ENCODE measurements around the gene LACRT. TPM values are rescaled to one million over a fixed set of nuclear protein-coding genes. Genes with fewer than 3 reads are reported as not detected.

The LACRT gene
- total RNA-seq, 2 experiments from 2014 or later: not detected

GRCh38 chr12:54584128-54584527, 50.6 kb downstream of the LACRT start:
- Mint-ChIP-seq H3K4me3 (no peak overlapping the region), H3K9me3 (no peaks in the 10 kb centered on the region), H3K4me1 (ENCODE audit: low read depth) (peaks cover 16% of the 10 kb centered on the region), H3K27me3 (peaks cover 53% of the 10 kb centered on the region), H3K27ac (no peak overlapping the region), H3K36me3 (ENCODE audit: low read depth) (no peaks in the 10 kb centered on the region)
- ChIA-PET CTCF (no interaction called here), POLR2A (no interaction called here)
- H3K4me3 ChIP-seq (ENCODE audit: low read length): no peak overlapping the region
- H3K9me3 ChIP-seq (ENCODE audit: control insufficient read depth in 1 of 2, insufficient read depth in 1 of 2, low read length in 2 of 2): peaks cover 0 to 6% of the 10 kb centered on the region in 2 experiments
- intact Hi-C loops (cut with DNase I, micrococcal nuclease): no loop called here
- DNase-seq: no peak
- no peak overlapping the region for H3K27ac ChIP-seq (ENCODE audit: low read depth in 1 of 2, low read length in 2 of 2)
- ATAC-seq (ENCODE audit: poor library complexity): no peak
- no peaks in the 10 kb centered on the region for H3K36me3 ChIP-seq (ENCODE audit: insufficient read depth, low read length)
- peaks cover 30 to 53% of the 10 kb centered on the region in 2 experiments for H3K27me3 ChIP-seq (ENCODE audit: control insufficient read depth in 1 of 2, insufficient read depth in 2 of 2, low read length in 2 of 2)
- no peak for TF ChIP-seq CTCF (IDR thresholded peaks at IDR 0.05)
- peaks cover 17% of the 10 kb centered on the region for H3K4me1 ChIP-seq (ENCODE audit: insufficient read depth, low read length)

- POLR2A ChIA-PET: no interaction called here
- Histone ChIP-seq H3K4me1 (ENCODE audit: insufficient read depth, low read length) (peaks cover 14% of the 10 kb centered on the region), H3K36me3 (ENCODE audit: insufficient read depth, low read length) (no peaks in the 10 kb centered on the region), H3K9me3 (ENCODE audit: control insufficient read depth in 1 of 2, insufficient read depth in 1 of 2, low read length in 2 of 2) (peaks cover 0 to 6% of the 10 kb centered on the region in 2 experiments), H3K27me3 (ENCODE audit: control insufficient read depth in 1 of 2, insufficient read depth in 2 of 2, low read length in 2 of 2) (peaks cover 26 to 49% of the 10 kb centered on the region in 2 experiments), H3K27ac (ENCODE audit: low read depth in 1 of 2, low read length in 2 of 2) (no peak overlapping the region), H3K4me3 (ENCODE audit: low read length) (no peak overlapping the region)
- Mint-ChIP-seq H3K27me3 (peaks cover 49% of the 10 kb centered on the region), H3K9me3 (no peaks in the 10 kb centered on the region), H3K27ac (no peak overlapping the region), H3K4me3 (no peak overlapping the region), H3K36me3 (ENCODE audit: low read depth) (no peaks in the 10 kb centered on the region), H3K4me1 (ENCODE audit: low read depth) (peaks cover 12% of the 10 kb centered on the region)
- CTCF ChIA-PET: no interaction called here
- no peak for DNase-seq
- ATAC-seq (ENCODE audit: poor library complexity): no peak
- no peak for TF ChIP-seq CTCF (IDR thresholded peaks at IDR 0.05)
- intact Hi-C loops (cut with DNase I, micrococcal nuclease): no loop called here
Measured at GRCh38 chr12:54583726-54584125, 51.0 kb downstream of the LACRT start.

- H3K36me3 ChIP-seq (ENCODE audit: insufficient read depth, low read length): no peaks in the 10 kb centered on the region
Measured at GRCh38 chr12:54581412-54581811, 53.3 kb downstream of the LACRT start.

More at GRCh38 chr12:54581412-54581811, 53.3 kb downstream of the LACRT start:
- Mint-ChIP-seq H3K4me3 (no peak overlapping the region), H3K9me3 (no peaks in the 10 kb centered on the region), H3K4me1 (ENCODE audit: low read depth) (peaks cover 7% of the 10 kb centered on the region), H3K27ac (no peak overlapping the region), H3K27me3 (peaks cover 29% of the 10 kb centered on the region), H3K36me3 (ENCODE audit: low read depth) (peaks cover under 1% of the 10 kb centered on the region)
- ChIA-PET CTCF (no interaction called here), POLR2A (interaction anchor here (1.2 kb wide), 1 partner anchor 21 kb away, joined by 4 read pairs; no protein-coding TSS in a partner anchor)
- DNase-seq: no peak
- ATAC-seq (ENCODE audit: poor library complexity): no peak
- no peak overlapping the region for H3K4me3 ChIP-seq (ENCODE audit: low read length)
- TF ChIP-seq CTCF (IDR thresholded peaks at IDR 0.05): no peak
- H3K4me1 ChIP-seq (ENCODE audit: insufficient read depth, low read length): peaks cover 7% of the 10 kb centered on the region
- H3K9me3 ChIP-seq (ENCODE audit: control insufficient read depth in 1 of 2, insufficient read depth in 1 of 2, low read length in 2 of 2): no peaks in the 10 kb centered on the region
- intact Hi-C loops (cut with DNase I, micrococcal nuclease): no loop called here
- peaks cover 14 to 28% of the 10 kb centered on the region in 2 experiments for H3K27me3 ChIP-seq (ENCODE audit: control insufficient read depth in 1 of 2, insufficient read depth in 2 of 2, low read length in 2 of 2)
- no peak overlapping the region for H3K27ac ChIP-seq (ENCODE audit: low read depth in 1 of 2, low read length in 2 of 2)

Other genes with a start within 250 kb of the LACRT start
- 100 to 1,000 TPM; 143 to 159 TPM for gene ITGA5, start 215.6 kb downstream of the LACRT start, total RNA-seq
- under 1 TPM in 1 of 2 experiments, not detected in 1; 0.58 TPM for gene GTSF1, start 161.3 kb downstream of the LACRT start, total RNA-seq
- gene NCKAP1L, start 137.1 kb downstream of the LACRT start, total RNA-seq: 10 to 100 TPM; 78.1 to 85.2 TPM
- gene PDE1B, start 85.3 kb downstream of the LACRT start, total RNA-seq: 10 to 100 TPM in 1 of 2 experiments, 1 to 10 TPM in 1; 9.7 to 11.1 TPM
- gene PPP1R1A, start 46.2 kb downstream of the LACRT start, total RNA-seq: not detected
- gene DCD, start 13.5 kb upstream of the LACRT start, total RNA-seq: not detected
- gene MUCL1, start 219.6 kb upstream of the LACRT start, total RNA-seq: not detected

Measured in CD4-positive, alpha-beta T cell (primary cell).